A549 (cell line): ENCODE results near the gene RPL4.
"Not testable (repeated sequence)": the region's sequence is repeated elsewhere in the genome, so short reads cannot be mapped to it uniquely, and the experiment has no call there.

Experiments used
- MAFK ChIP-seq: fragments of 450-650 bp; IDR thresholded peaks from 2 replicates; pipeline ENCODE4 v1.6.1; 2014; ENCODE audit not compliant: partially characterized antibody
- TF ChIP-seq, protein P1 (sequence below): fragments of >200 bp; sonication (Bioruptor Twin); formaldehyde crosslinking; IDR thresholded peaks from 3 replicates; pipeline ENCODE4 v1.5.1; 2016
- TF ChIP-seq, protein P2 (sequence below): IDR thresholded peaks from 2 replicates; pipeline ENCODE4 v1.6.1; 2012
- TF ChIP-seq, protein P3 (sequence below): fragments of 200-600 bp; sonication (generic); IDR thresholded peaks from 2 replicates; pipeline ENCODE4 v1.6.1; 2016; ENCODE audit warnings: antibody characterized with exemption, mild to moderate bottlenecking, moderate library complexity

DNA sequence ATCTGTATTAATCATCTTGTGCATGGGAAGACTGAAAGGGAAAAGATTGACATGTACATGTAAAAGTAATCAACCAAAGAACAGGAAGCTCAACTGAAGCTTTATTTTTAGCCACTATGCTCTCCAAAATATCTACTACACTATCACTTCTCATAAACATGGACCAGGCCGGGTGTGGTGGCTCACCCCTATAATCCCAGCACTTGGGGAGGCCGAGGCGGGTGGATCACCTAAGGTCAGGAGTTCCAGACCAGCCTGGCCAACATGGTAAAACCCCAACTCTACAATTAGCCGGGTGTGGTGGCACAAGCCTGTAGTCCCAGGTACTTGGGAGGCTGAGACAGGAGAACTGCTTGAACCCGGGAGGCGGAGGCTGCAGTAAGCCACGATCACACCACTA, 4.3 kb downstream of the RPL4 start:
- TF ChIP-seq, protein P1, sequence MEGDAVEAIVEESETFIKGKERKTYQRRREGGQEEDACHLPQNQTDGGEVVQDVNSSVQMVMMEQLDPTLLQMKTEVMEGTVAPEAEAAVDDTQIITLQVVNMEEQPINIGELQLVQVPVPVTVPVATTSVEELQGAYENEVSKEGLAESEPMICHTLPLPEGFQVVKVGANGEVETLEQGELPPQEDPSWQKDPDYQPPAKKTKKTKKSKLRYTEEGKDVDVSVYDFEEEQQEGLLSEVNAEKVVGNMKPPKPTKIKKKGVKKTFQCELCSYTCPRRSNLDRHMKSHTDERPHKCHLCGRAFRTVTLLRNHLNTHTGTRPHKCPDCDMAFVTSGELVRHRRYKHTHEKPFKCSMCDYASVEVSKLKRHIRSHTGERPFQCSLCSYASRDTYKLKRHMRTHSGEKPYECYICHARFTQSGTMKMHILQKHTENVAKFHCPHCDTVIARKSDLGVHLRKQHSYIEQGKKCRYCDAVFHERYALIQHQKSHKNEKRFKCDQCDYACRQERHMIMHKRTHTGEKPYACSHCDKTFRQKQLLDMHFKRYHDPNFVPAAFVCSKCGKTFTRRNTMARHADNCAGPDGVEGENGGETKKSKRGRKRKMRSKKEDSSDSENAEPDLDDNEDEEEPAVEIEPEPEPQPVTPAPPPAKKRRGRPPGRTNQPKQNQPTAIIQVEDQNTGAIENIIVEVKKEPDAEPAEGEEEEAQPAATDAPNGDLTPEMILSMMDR: not testable (repeated sequence)
- TF ChIP-seq, protein P2, sequence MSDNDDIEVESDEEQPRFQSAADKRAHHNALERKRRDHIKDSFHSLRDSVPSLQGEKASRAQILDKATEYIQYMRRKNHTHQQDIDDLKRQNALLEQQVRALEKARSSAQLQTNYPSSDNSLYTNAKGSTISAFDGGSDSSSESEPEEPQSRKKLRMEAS: not testable (repeated sequence)
- TF ChIP-seq, protein P3, sequence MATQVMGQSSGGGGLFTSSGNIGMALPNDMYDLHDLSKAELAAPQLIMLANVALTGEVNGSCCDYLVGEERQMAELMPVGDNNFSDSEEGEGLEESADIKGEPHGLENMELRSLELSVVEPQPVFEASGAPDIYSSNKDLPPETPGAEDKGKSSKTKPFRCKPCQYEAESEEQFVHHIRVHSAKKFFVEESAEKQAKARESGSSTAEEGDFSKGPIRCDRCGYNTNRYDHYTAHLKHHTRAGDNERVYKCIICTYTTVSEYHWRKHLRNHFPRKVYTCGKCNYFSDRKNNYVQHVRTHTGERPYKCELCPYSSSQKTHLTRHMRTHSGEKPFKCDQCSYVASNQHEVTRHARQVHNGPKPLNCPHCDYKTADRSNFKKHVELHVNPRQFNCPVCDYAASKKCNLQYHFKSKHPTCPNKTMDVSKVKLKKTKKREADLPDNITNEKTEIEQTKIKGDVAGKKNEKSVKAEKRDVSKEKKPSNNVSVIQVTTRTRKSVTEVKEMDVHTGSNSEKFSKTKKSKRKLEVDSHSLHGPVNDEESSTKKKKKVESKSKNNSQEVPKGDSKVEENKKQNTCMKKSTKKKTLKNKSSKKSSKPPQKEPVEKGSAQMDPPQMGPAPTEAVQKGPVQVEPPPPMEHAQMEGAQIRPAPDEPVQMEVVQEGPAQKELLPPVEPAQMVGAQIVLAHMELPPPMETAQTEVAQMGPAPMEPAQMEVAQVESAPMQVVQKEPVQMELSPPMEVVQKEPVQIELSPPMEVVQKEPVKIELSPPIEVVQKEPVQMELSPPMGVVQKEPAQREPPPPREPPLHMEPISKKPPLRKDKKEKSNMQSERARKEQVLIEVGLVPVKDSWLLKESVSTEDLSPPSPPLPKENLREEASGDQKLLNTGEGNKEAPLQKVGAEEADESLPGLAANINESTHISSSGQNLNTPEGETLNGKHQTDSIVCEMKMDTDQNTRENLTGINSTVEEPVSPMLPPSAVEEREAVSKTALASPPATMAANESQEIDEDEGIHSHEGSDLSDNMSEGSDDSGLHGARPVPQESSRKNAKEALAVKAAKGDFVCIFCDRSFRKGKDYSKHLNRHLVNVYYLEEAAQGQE: not testable (repeated sequence)
- not testable (repeated sequence) for TF ChIP-seq MAFK
